DMS79 treated with DMSO at 0.1 percent for 48 hours (cell line): Measurements from ENCODE around the gene TEAD1.
A peak's percentile ranks its signal among the peaks of the same experiment; 100 is the strongest.

Experiments
- DNase-seq: peaks from one replicate; lab custom pipeline; 2025; lab: John Stamatoyannopoulos, UW

Gene TEAD1

DNA sequence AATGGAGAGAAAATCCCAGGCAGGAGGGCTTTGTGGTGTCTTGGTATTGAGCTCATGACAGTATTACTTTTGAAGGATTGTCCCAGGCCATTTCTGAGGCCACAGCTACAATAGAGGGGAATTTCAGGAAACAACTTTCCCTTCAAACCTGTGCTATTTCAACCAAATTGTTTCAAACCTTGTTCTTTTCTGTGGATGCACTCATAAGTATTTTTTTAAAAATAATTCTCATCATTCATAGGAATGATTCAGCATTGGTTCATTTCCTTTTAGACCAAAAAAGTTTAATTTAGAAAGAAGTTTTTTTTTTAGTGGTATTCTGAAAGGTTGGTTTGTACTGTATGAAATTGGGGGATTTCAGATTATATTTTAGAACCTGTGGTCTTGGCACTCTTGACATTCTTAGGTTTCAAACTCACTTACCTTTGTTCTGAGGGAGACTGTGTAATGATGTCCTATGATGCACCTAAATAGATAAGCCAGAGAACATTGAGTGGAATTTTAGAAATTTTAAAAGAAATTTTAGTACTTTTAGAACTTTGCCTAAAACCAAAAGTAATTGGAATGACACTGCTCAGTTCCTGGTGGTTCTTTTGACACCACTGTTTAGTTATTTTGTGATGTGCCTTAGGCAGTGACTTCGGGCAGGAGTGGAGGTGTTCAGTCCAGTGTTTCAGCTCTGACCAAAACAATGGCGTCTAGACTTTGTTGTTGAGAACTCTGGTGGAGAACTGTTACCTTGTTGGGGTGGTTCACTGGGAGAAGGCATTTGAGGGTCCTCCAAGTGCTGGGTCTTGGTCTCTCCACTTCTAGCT, 12.2 kb downstream of the TEAD1 start:
- DNase-seq: no peak

DNA sequence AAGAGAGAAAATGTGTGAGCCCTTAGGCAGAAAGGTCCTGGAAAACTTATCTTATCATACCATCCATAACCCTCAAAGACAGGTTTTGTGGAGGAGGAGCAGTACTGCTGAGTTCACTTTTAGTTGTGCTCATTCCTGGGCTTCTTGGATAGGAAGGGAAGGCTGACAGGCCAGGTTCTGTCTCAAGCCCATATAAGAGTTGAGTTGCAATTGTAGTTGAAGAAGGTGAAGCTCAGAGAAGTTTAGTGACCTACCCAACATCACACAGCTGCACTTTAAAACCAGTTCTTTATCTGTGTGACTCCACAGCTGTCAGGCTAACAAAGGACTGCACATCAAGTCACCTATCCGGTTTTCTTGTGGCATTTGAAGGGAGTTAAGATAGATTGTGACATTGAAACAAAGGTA, 13.0 kb downstream of the TEAD1 start:
- no peak for DNase-seq

DNA sequence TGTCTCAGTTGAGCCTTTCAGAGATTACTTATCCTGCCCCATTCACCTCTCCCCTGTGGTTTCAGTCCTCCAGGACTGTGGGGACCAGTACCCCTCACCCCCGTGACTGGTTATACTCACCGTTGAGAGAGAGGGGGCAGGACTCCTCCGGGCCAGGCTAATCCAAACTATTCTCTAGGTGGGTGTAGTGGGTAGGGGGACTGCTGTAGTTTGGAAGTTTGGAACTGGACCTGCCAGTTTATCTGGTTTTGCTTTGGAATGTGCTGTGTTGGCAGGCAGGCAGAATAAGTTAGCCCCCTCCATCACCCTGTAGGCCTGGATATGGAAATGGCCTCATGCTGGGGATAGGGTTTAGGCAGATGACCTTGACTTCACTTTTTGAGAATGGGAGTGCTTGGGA, 13.5 kb downstream of the TEAD1 start:
- no peak for DNase-seq

DNA sequence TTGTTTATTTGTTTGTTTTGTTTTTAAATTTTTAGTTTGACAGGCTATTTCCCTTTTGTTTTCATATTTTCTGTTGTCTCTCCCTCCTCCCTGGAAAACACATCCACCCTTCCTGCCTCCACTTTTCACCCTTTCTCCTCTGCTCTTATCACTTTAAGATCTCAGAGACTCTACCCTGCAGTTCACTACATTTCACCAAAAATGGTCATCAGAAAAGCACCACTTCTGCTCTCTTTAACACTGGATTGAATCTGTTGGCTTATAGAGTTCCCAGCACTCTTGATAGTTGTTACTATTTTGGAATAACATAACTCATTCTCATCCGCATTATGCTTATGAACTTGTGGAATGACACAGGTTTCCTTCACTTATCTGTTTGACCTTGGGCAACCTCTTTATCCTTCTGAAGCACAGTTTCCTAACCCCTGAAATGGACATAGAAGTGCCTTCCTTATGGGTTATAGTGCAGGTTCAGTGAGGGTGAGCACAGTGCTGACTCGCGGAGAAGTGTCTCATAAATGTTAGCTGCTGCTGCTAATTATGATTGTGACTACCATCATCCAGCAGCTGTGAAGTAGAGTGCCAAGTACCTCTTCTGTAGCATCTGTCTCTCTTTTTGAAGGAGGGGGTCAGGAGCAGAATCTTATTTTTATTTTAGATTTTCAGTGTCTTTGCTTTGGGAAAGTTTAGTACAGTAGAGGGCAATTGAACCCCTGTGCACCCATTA, 15.0 kb downstream of the TEAD1 start:
- DNase-seq: peak; percentile 34

DNA sequence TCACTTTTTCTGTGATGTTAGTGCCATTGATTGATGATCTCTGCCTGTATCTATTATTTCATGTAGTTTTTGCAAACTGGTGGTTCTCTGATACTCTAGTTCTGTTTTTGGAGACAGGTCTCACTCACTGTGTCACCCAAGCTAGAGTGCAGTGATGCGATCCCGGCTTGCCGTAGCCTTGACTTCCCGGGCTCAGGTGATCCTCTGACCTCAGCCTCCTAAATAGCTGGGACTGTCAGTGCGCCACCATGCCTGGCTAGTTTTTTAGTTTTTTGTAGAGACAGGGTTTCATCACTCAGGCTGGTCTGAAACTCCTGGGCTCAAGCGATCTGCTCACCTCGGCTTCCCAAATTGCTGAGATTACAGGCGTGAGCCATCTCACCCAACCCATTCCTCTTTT, 16.4 kb downstream of the TEAD1 start:
- no peak for DNase-seq

DNA sequence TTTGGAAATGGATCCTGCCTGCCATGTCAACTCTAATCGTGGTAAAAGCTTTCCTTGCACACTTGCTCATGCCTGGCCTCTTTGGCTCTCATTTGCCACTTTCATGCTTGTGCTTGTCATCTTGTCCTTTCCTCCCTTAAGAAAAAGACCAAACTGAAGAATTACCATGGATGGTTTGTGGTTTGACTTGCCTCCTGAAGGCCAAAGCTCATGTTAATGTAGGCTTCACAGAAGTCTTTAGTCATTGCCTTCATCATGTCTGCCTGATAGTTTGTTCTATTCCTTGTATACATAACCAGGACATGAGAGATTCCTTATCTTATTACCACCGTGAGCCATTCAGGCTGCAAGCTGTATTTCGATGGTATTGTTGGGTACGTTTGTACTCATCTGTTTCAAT, 17.3 kb downstream of the TEAD1 start:
- no peak for DNase-seq

DNA sequence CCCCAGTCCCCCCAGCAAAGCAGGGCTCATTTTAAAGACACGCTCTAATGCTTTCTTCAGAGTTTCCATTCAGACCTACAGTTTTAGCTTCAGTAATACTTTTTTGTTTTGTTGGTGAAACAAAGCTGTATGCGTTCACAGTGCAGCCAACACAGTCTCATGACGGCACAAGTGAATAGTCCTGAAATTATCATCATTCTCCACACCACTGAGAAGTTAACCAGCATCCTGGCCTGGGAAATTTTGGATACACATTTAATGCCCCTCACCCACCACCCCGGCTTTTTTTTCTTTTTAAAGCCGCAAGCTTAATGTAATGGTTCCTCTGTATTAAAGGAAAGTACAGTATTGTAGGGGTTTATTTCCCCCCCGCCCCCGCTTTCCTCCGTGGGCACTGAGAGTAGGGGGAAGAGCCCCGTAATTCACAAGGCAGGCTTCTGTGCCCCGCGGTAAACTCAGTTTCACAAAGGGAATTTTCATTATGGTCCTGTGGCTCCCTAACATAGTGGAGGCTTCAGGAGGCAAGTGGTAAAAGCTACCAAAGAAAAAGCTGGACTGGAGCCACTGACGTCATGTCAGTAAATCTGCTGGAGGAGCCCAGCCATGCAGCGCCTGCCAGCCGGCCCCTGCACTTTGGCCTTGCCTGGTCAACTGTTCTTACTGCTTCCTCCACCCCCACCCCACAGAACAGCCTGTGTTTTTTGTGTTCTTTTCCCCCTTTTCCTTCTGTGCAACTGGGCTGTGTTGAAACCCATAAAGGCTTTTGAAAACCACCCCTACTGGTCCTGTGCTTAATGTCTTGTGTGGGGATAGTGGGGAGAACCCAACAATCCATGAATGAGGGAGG, 18.2 kb downstream of the TEAD1 start:
- peak; percentile 72 for DNase-seq

DNA sequence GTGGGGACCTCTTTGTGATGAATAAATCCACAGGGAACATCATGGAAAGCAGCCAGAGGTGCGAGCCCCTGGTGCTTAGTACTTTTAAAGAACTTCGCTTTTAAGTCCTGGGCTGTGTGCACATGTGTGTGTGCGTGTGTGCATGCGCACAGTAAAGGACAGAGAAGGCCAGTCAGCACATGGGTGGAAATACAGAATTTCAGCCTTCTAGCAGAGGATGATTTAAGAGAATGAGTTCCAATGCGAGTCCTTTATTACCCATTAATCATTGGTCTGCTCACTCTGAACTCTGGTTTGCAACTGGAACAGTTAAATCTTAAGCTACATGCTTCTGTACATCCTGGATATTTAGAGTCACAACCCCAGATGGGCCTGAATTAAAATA, 18.9 kb downstream of the TEAD1 start:
- DNase-seq: no peak

DNA sequence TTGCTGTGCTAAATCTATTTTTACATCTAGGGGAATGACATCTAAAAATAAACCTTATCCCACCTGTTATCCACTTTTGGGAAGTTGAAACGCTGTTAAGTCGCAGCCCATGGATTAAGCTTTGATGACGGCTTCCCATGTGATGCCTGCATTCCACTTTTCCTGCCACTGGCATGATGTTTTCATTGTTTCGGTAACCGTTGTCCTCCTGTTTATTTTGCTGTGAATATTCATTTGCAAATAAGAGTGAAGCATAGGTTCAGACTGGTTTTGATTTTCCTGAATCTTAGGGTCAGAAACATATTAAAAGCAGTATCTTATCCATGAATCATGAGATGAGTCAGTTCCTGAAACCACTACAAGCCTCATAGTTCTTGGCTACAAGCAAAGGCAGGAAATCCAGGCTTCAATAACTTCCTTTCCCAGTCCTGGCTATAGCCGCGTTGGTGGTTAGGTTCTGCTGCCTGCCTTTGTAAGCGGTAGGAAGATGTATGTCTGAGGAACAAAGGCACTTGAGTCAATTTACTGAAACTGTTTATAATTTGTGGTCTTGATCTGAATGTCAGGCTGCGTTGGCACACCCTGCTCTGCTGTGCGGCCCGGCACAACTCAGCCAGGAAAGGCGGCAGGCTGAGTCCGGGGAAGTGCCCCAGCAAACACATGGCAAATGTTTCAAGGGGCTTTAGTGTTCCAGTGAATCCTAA, 19.4 kb downstream of the TEAD1 start:
- peak; percentile 87 for DNase-seq

DNA sequence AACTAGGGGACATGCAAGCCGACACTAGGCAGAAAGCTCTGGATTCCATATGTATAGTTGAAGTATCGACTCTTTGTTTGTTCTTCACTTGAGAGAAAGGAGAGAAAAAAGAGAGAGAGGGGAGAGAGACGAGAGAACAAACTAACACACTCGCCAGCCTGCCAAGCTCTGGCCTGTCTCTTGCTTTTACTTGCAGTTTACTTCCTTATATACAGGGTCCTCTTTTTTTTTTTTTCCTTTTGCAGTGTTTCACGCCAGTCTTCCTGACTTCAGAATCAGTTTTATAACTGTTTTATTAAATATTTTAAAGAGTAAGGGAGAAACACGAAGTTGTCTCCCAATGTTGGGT, 19.9 kb downstream of the TEAD1 start:
- DNase-seq: peak; percentile 78

DNA sequence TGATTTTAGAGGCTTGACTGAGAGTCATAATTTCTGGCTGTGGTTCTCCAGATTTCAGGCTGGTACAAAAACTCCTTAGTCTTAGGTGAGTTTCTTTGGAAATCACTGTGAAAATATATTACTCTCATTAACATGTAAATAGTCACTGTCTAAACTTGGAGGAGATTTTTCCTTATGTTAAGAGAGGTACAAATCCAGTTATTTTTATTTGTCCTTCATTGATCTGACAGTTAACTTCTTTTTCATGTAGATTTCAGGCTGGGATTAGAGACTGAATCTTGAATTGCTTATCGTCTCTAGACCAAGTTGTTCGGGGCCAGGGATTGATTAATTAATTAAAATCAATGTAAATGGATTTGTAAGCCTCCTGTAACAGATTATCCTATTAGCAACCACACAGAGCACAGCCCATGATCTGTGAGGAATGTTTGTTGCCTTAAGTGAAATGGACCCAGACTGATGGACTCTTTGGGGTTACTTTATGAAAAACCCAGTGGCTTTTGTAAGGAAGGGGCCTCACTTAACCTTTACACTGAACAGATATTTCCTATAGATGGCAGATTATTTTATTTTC, 21.1 kb downstream of the TEAD1 start:
- DNase-seq: no peak

DNA sequence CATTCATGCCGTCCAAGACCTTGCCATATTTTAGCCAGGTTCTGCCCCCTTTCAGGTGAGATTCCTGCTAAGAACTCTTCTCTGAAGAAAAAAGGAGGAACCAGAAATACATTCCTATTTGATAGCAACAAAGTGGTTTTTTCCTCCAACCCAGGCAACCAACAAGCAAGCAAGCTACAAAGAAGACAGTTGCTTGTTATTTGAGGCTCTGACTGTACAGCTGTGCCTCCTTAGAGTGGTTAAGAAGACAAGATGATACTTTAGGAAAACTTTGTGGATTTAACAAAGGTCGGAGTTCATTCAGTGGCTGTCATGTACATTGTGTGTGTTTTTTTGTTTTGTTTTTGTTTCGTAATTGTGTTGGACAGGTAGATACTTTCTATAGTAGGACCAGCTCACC, 21.7 kb downstream of the TEAD1 start:
- no peak for DNase-seq

DNA sequence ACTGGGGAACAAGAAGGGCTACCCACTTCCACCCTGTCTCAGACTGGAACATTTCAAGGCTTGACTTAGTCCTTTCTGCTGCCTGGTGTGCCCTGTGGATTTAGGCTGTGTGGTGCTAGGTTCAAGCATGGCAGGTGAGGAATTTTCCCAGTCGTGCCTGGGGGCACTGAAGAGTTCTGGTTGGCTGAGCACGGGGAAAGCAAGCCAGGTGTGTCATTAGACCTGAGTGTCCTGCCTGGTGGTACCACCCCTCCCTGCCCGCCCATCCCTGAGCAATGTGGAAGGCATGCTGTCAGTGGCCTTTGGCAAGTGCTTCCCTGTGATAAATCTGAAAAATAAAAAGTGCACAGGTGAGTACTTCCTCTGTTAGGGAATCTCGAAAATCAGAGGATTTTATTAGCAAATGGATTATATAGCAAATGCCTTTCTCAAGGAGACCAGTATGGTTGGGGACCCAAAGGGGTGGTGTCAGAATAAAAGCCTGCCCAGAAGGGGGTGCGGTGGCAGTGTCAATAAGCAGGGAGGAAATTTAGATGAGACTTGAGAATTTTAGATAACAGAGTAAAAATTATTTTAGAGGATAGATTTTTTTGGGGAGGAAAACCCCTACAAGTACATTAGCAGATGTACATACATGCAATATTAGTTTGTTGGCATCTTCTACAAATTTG, 22.8 kb downstream of the TEAD1 start:
- DNase-seq: peak; percentile 63

DNA sequence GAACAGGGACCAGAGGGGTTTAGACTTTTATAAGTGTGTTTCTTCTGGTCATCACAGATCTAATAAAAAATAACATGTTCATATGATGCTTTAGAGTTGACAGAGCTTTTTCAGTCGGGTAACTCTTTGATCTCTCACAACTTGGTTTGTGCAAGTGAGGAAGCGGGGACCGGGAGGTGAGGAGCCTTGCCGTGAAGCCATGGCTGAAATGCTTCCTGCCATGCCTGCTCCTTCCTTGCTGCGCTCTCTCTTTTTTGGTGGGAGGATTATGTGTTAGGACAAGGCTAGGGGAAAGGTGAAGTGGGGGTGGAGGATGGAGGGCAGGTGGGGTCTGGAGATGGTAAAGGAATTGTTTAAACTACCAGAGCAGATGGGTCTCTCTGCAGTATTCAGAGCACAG, 23.8 kb downstream of the TEAD1 start:
- no peak for DNase-seq

DNA sequence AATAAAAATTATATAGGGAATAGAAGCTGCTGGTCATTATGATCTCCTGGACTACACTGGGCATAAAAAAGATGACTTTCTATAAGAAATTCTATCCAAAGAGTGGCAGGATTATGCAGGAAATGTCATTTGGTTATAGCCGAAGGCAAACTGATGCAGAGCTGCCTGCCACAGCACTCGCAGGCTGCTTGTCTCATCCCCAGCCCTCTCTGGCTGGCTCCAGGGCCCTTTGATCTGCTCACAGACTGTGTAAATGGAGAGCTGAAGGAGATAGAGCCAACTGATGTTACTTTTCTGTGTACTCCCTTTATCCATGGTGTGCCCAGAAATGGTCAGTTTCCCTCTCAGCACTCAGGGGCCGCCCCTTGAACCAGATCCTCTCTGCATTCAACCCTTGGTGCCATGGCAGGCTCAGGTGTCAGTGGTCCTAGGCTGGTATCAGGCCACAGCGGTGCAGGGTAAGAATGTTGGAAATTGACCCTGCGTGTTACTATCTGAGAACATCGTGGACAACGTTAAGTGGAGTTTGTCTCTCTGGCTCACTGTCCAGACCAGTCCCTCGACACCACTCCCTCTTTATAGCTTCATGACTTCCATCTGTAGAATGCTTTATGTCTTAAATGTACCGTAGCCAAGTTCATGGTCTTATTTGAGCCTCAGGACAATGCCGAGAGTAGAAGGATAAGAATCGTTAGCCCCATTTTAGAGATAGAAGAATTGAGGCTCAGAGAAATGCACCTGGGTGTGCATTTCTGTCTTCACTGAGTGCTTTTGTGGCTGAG, 27.8 kb downstream of the TEAD1 start:
- no peak for DNase-seq

DNA sequence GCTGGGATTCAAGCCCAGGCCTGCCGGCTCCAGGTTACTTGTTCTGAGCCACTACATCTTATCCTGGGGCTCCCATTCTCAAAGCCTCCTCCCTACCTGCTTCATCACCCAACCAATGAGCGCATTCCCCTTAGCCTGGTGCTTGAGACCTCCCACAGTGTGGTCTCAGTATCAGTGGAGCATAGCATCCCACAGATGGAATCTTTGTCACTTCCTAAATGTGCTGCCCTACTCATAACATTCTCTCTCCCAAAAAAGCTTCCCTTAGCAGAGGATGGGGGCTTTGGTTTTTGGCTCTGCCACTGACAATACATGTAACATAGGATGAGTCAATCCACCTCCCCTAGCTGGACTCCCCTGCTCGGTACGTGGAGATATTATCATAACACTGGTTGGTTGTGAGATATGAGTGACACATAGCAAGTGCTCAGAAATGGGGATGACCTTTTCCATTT, 28.8 kb downstream of the TEAD1 start:
- no peak for DNase-seq

DNA sequence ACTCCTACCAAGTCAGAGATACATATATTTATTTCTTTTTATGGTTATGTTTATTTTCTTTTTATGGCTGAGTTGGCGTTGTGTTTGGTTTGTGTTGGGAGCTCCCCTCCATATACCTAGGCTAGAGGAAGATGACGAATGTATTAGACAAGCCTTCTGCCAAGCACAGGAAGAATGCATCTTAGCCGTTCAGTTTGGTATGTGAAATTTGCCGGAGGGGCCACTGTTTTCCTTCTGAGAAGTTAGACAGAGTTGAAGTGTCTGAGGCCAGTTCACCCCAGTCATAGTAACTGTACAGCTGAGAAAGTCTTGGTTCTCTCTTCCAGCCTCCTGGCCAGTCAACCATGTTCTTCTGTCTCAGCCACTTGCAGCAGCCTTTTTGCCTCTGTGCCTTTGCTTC, 29.8 kb downstream of the TEAD1 start:
- DNase-seq: no peak

DNA sequence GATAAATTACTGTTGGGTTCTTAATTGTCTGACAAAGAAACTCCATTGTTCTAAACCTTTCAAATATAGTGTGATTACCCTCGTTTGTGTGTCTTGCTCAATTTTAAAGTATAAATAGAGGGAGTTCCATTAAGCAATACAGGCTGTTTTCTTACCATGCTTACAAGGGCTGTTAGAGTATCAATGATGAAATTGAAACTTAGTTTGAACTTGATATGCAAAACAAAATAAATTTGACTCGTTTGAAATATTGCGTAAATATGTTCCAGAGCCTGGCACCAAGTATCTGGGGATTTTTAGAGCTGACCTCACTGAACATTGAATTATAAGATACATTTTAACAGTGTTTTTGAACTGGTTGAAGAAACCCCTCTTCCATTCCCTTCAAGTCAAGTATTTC, 31.7 kb downstream of the TEAD1 start:
- no peak for DNase-seq

DNA sequence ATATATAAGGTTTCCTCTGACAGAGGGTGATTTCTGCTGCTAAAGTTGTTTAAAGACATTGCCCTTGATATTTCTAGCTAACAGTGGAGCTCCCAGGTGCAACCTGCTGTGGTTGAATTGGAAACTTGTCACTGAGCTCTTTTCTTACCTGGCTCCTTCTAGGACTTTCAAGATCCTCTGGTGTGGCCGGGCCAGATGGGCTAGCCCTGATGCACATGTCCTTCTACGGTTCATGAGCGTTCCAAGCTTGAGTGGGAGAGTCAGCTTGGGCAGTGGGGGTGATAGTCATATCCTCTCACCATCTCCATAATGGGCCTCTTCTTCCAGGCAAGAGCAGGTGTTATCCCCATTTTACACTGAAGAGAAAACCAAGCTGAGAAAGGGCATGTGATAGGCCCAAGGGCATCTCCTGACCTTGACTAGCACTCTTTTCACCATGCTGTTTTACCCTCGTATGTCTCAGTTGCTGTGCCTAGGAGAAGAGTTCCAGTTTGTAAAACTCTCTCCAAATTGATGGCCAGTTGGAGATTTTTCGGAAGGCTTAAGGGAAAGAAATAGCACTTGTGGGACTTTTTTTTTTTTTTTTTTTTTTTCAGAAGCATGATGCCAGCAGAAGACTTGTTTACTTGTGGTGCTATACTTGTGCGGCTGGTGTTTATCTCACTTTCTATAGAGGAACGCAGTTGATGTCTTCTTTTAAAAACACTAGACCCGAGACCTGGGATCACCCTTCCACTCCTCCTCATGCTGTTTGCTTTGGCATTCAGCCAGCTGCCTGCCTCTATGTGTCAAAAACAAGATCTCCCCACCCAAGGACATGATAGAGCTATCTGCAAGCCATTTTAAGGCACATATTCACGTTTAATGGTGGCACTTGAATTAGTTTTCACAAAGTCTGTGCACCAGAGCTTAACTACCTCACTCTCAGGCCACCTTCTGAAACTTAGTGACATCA, 32.6 kb downstream of the TEAD1 start:
- peak; percentile 57 for DNase-seq
